K562 (cell line): Measurements from ENCODE around the gene OGFR. TPM values are rescaled to one million over a fixed set of nuclear protein-coding genes. Genes with fewer than 3 reads are reported as not detected.
A peak's percentile ranks its signal among the peaks of the same experiment; 100 is the strongest.

Experiments used
- CBFA2T2 ChIP-seq: fragments of 450-650 bp; conservative IDR thresholded peaks from 2 replicates; pipeline ENCODE4 v1.6.1; 2017; ENCODE audit warnings: mild to moderate bottlenecking
- CCAR2 ChIP-seq: fragments of 200-400 bp; formaldehyde crosslinking; IDR thresholded peaks from 2 replicates; pipeline ENCODE4 v1.6.1; 2017; ENCODE audit warnings: mild to moderate bottlenecking, low read depth, low read length
- DMBX1 ChIP-seq: fragments of 250-450 bp; sonication (Bioruptor Pico); IDR thresholded peaks from 2 replicates; pipeline ENCODE4 v1.8.0; 2022; ENCODE audit warnings: inconsistent platforms, mild to moderate bottlenecking, moderate library complexity, borderline replicate concordance
- FOXK1 ChIP-seq: sonication (generic); formaldehyde crosslinking; IDR thresholded peaks from 2 replicates; pipeline ENCODE4 v1.8.0; 2022; ENCODE audit warnings: missing genetic modification reagents, mild to moderate bottlenecking, borderline replicate concordance
- HEY1 ChIP-seq: fragments of 250-450 bp; sonication (Bioruptor Pico); IDR thresholded peaks from 2 replicates; pipeline ENCODE4 v1.5.0; 2020; ENCODE audit warnings: mild to moderate bottlenecking, moderate library complexity, borderline replicate concordance
- ILK ChIP-seq: fragments of 450-650 bp; IDR thresholded peaks from 2 replicates; pipeline ENCODE4 v1.6.1; 2016; ENCODE audit warnings: missing genetic modification characterization, low read depth, mild to moderate bottlenecking, missing compliant biosample characterization, moderate library complexity, borderline replicate concordance
- MITF ChIP-seq: IDR thresholded peaks from 2 replicates; pipeline ENCODE4 v1.6.1; 2014; ENCODE audit warnings: antibody characterized with exemption
- SLC30A9 ChIP-seq: fragments of 250-450 bp; sonication (Bioruptor Pico); IDR thresholded peaks from 2 replicates; pipeline ENCODE4 v1.8.0; 2022; ENCODE audit warnings: mild to moderate bottlenecking, moderate library complexity
- SMAD4 ChIP-seq: fragments of 250-450 bp; sonication (Bioruptor Pico); conservative IDR thresholded peaks from 2 replicates; pipeline ENCODE4 v1.8.0; 2021; ENCODE audit warnings: inconsistent platforms, mild to moderate bottlenecking, moderate library complexity
- TBP ChIP-seq: optimal IDR thresholded peaks from 2 replicates; pipeline ENCODE3; 2011; ENCODE audit warnings: low read depth, low read length, improper control_type of control experiment
- VEZF1 ChIP-seq: fragments of 200-800 bp; sonication (Bioruptor generic); IDR thresholded peaks from 2 replicates; pipeline ENCODE4 v1.6.1; 2017; ENCODE audit warnings: missing genetic modification characterization, missing compliant biosample characterization
- XRCC3 ChIP-seq: fragments of 450-650 bp; IDR thresholded peaks from 2 replicates; pipeline ENCODE4 v1.6.1; 2017; ENCODE audit warnings: mild to moderate bottlenecking, moderate library complexity
- ZNF232 ChIP-seq: sonication (generic); formaldehyde crosslinking; IDR thresholded peaks from 2 replicates; pipeline ENCODE4 v1.8.0; 2022; ENCODE audit warnings: mild to moderate bottlenecking, missing genetic modification reagents
- ZNF778 ChIP-seq: fragments of 450-650 bp; formaldehyde crosslinking; IDR thresholded peaks from 2 replicates; pipeline ENCODE4 v1.4.0; 2020; ENCODE audit warnings: mild to moderate bottlenecking, moderate library complexity
- polyA plus RNA-seq, 8 experiments: library from polyadenylated mRNA; depleted of rRNA in 4 of 8; stranded (reverse) in 5 of 8; unstranded in 3 of 8; fragments of >200 nt; fragmentation: Nextera tagmentation in 2 of 8; fragmentation: Illumina TruSeq in 1 of 8; extraction: Ambion mirVana in 2 of 8; extraction: Trizol in 1 of 8; gene quantifications; 2 replicates each; pipeline versions ENCODE4 v1.2.1 to v1.2.3, GENCODE V29; 2011 to 2014; ENCODE audit warnings: inconsistent platforms in 1 of 8, missing spikeins in 1 of 8
- total RNA-seq, 7 experiments: library from RNA; depleted of rRNA in 6 of 7; stranded (reverse); fragments of >200 nt in 6 of 7; fragmentation: Illumina TruSeq in 2 of 7; extraction: Trizol in 2 of 7; gene quantifications; 2 replicates each; pipeline versions ENCODE4 v1.2.1 to v1.2.3, GENCODE V29; 2011 to 2021; ENCODE audit warnings: low replicate concordance in 1 of 7
- TF ChIP-seq, protein P1 (sequence below): fragments of 250-450 bp; sonication (Bioruptor Pico); IDR thresholded peaks from 2 replicates; pipeline ENCODE4 v1.4.0; 2020; ENCODE audit warnings: mild to moderate bottlenecking
- TF ChIP-seq, protein P2 (sequence below): fragments of 450-650 bp; IDR thresholded peaks from 2 replicates; pipeline ENCODE4 v1.6.1; 2016
- TF ChIP-seq, protein P3 (sequence below): fragments of 250-450 bp; sonication (Bioruptor Pico); IDR thresholded peaks from 2 replicates; pipeline ENCODE4 v1.4.0; 2020; ENCODE audit warnings: mild to moderate bottlenecking, moderate library complexity

The OGFR gene
- total and polyA plus RNA-seq, 9 of the 15 experiments (the other 6 are each of a cell fraction or from before 2014, with no cell fraction given), result 0.39 to 56.3 (median 17.5) TPM

DNA sequence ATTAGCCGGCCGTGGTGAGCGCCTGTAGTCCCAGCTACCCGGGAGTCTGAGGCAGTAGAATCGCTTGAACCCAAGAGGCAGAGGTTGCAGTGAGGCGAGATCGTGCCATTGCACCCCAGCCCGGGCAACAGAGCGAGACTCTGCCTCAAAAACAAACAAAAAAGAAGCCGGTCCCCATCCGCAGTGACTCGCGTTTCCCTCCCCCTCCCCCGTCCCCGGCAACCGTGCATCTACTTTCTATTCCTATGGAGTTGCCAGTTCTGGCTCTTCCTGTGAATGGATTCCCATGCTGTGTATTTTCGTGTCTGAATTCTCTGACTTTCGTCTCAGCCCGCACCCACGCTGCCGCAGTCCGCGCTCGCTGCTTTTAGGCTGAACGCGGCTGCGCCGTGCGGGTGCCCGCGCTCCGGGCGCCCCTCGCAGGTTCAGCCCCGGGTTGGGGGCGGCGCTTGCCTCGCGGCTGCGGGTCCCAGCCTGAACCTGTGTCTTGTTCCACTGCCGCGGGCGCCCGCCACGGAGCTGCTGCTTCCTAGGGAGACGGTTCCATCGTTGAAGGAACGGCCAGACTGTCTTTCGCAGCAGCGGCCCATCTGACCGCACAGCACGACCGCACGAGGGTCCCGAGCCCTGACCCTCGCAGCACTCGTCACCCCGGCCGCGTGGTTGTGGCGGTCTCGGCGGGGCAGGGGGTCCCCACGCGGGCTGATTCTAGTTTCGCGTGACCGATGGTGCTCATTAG, 9.4 kb upstream of the OGFR start (continued):
- TF ChIP-seq, protein P1, sequence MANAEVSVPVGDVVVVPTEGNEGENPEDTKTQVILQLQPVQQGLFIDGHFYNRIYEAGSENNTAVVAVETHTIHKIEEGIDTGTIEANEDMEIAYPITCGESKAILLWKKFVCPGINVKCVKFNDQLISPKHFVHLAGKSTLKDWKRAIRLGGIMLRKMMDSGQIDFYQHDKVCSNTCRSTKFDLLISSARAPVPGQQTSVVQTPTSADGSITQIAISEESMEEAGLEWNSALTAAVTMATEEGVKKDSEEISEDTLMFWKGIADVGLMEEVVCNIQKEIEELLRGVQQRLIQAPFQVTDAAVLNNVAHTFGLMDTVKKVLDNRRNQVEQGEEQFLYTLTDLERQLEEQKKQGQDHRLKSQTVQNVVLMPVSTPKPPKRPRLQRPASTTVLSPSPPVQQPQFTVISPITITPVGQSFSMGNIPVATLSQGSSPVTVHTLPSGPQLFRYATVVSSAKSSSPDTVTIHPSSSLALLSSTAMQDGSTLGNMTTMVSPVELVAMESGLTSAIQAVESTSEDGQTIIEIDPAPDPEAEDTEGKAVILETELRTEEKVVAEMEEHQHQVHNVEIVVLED (CRISPR knock-in tag), result peak; percentile 21; the same call in 1 of the 2 replicates
- no peak for TF ChIP-seq ILK (tag)
- no peak for TF ChIP-seq ZNF232
- TF ChIP-seq, protein P2, sequence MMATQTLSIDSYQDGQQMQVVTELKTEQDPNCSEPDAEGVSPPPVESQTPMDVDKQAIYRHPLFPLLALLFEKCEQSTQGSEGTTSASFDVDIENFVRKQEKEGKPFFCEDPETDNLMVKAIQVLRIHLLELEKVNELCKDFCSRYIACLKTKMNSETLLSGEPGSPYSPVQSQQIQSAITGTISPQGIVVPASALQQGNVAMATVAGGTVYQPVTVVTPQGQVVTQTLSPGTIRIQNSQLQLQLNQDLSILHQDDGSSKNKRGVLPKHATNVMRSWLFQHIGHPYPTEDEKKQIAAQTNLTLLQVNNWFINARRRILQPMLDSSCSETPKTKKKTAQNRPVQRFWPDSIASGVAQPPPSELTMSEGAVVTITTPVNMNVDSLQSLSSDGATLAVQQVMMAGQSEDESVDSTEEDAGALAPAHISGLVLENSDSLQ, result no peak
- TF ChIP-seq FOXK1 (CRISPR knock-in tag), result no peak
- TF ChIP-seq TBP, result peak; percentile 61
- no peak for TF ChIP-seq VEZF1 (CRISPR knock-in tag)
- no peak for TF ChIP-seq XRCC3
- no peak for TF ChIP-seq CBFA2T2
- TF ChIP-seq, protein P3, sequence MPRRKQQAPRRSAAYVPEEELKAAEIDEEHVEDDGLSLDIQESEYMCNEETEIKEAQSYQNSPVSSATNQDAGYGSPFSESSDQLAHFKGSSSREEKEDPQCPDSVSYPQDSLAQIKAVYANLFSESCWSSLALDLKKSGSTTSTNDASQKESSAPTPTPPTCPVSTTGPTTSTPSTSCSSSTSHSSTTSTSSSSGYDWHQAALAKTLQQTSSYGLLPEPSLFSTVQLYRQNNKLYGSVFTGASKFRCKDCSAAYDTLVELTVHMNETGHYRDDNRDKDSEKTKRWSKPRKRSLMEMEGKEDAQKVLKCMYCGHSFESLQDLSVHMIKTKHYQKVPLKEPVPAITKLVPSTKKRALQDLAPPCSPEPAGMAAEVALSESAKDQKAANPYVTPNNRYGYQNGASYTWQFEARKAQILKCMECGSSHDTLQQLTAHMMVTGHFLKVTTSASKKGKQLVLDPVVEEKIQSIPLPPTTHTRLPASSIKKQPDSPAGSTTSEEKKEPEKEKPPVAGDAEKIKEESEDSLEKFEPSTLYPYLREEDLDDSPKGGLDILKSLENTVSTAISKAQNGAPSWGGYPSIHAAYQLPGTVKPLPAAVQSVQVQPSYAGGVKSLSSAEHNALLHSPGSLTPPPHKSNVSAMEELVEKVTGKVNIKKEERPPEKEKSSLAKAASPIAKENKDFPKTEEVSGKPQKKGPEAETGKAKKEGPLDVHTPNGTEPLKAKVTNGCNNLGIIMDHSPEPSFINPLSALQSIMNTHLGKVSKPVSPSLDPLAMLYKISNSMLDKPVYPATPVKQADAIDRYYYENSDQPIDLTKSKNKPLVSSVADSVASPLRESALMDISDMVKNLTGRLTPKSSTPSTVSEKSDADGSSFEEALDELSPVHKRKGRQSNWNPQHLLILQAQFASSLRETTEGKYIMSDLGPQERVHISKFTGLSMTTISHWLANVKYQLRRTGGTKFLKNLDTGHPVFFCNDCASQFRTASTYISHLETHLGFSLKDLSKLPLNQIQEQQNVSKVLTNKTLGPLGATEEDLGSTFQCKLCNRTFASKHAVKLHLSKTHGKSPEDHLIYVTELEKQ, result no peak
- TF ChIP-seq SMAD4 (CRISPR knock-in tag), result peak; percentile 30; the same call in 1 of the 2 replicates
- TF ChIP-seq MITF, result 0 out of 2 replicates have a peak, but pooled peaks have one; percentile 46
- TF ChIP-seq SLC30A9 (CRISPR knock-in tag), result no peak
- no peak for TF ChIP-seq HEY1 (CRISPR knock-in tag)
- TF ChIP-seq CCAR2, result no peak
- TF ChIP-seq DMBX1, result no peak
- no peak for TF ChIP-seq ZNF778 (CRISPR knock-in tag)
